ENCODE data around the gene SDR9C7. TPM values are rescaled to one million over a fixed set of nuclear protein-coding genes. Genes with fewer than 3 reads are reported as not detected.

Gene SDR9C7
- total and polyA plus RNA-seq, 2 of the 8 experiments (the other 6 are each of a cell fraction or from before 2014, with no cell fraction given), result 0.11 TPM; not detected in 1

GRCh38 chr12:56878010-56878339, 56.2 kb downstream of the SDR9C7 start:
- no peak overlapping the region for H3K23ac ChIP-seq (ENCODE audit: insufficient read length)
- no peak overlapping the region for H4K8ac ChIP-seq (ENCODE audit: extremely low read depth, insufficient read depth, low read length)
- H3K36me3 ChIP-seq (ENCODE audit: control insufficient read depth in 2 of 4, insufficient read depth in 4 of 4, low read length in 3 of 4), result no peaks in the 10 kb centered on the region; a peak in 1 of 8 replicates
- no peak overlapping the region for H3K4me3 ChIP-seq (ENCODE audit: extremely low read depth in 1 of 4, insufficient read depth in 2 of 4, low read depth in 3 of 4, low read length in 4 of 4)
- no peak overlapping the region for H2BK12ac ChIP-seq (ENCODE audit: low read depth, low read length)
- no peak overlapping the region for H3K4me2 ChIP-seq (ENCODE audit: insufficient read depth in 1 of 2, low read depth in 2 of 2, low read length in 2 of 2)
- no peak overlapping the region for H4K5ac ChIP-seq (ENCODE audit: insufficient read length, low read depth, low read length)
- H2BK15ac ChIP-seq (ENCODE audit: low read length), result no peak overlapping the region
- H3K14ac ChIP-seq (ENCODE audit: insufficient read length), result no peak overlapping the region
- H4K20me1 ChIP-seq (replicated peaks in 1 of 2; ENCODE audit: control insufficient read depth in 1 of 2, insufficient read depth in 2 of 2, low read length in 2 of 2), result no peaks in the 10 kb centered on the region
- DNase-seq (ENCODE audit: low read depth in 1 of 2, low spot score in 2 of 2) (no peak), FAIRE-seq (no peak)
- H3K4ac ChIP-seq (replicated peaks; ENCODE audit: insufficient read length, low read depth, low read length), result no peak overlapping the region
- H4K91ac ChIP-seq (replicated peaks; ENCODE audit: insufficient read length, low read length), result no peak overlapping the region
- H3K56ac ChIP-seq (replicated peaks; ENCODE audit: insufficient read length, low read depth, low read length), result no peak overlapping the region
- H2AFZ ChIP-seq (ENCODE audit: low read length), result no peak overlapping the region
- ChIA-PET CTCF (ENCODE audit: partially characterized antibody) (no interaction called here), POLR2A (ENCODE audit: partially characterized antibody) (no interaction called here)
- no peak overlapping the region for H2BK20ac ChIP-seq (ENCODE audit: low read length)
- H3K4me1 ChIP-seq (replicated peaks in 1 of 4; ENCODE audit: control insufficient read depth in 3 of 4, insufficient read depth in 4 of 4, low read length in 3 of 4), result peaks cover 0 to 4% (median 0%) of the 10 kb centered on the region in 4 experiments; a peak in 2 of 7 replicates
- no peak overlapping the region for H2BK120ac ChIP-seq (replicated peaks; ENCODE audit: low read depth, low read length)
- no peak overlapping the region for H3K9ac ChIP-seq (replicated peaks in 1 of 4; ENCODE audit: extremely low read depth in 1 of 4, low read depth in 3 of 4, low read length in 3 of 4)
- H2AK5ac ChIP-seq (ENCODE audit: low read depth, low read length), result no peak overlapping the region
- TF ChIP-seq CEBPB (IDR thresholded peaks at IDR 0.05; ENCODE audit: low read depth, low read length) (no peak), EP300 (IDR thresholded peaks at IDR 0.05; ENCODE audit: borderline replicate concordance in 1 of 2, low read depth in 2 of 2, low read length in 2 of 2) (no peak), EZH2 (IDR thresholded peaks at IDR 0.05; ENCODE audit: low read depth, low read length, severe bottlenecking) (no peak), RNF2 (IDR thresholded peaks at IDR 0.05; ENCODE audit: borderline replicate concordance, low read depth, low read length, missing control alignments, poor library complexity, severe bottlenecking) (no peak), SP2 (IDR thresholded peaks at IDR 0.05; ENCODE audit: low read length) (no peak)
- no peaks in the 10 kb centered on the region for H3K79me1 ChIP-seq (ENCODE audit: low read depth, low read length)
- no peaks in the 10 kb centered on the region for H3K23me2 ChIP-seq (ENCODE audit: low read depth, low read length)
- no peak overlapping the region for H3K18ac ChIP-seq (ENCODE audit: extremely low read depth, low read length)
- H3K79me2 ChIP-seq (ENCODE audit: control insufficient read depth in 1 of 2, insufficient read depth in 2 of 2, low read length in 2 of 2), result no peaks in the 10 kb centered on the region
- no peaks in the 10 kb centered on the region for H3K27me3 ChIP-seq (replicated peaks in 1 of 4; ENCODE audit: control insufficient read depth in 3 of 4, extremely low read depth in 1 of 4, insufficient read depth in 3 of 4, low read length in 3 of 4)
- no peak overlapping the region for H2BK5ac ChIP-seq (ENCODE audit: low read depth, low read length)
- no peak overlapping the region for H3K27ac ChIP-seq (ENCODE audit: low read depth, low read length)
- peaks cover 19 to 30% of the 10 kb centered on the region in 2 experiments for H3K9me3 ChIP-seq (ENCODE audit: insufficient read depth in 2 of 2, low read depth in 1 of 2, low read length in 1 of 2)

Measured in H1 (cell line).